Cardiac muscle cell (in vitro differentiated cells and primary cell): ENCODE data around the gene C16orf74. TPM values are rescaled to one million over a fixed set of nuclear protein-coding genes. Genes with fewer than 3 reads are reported as not detected.

ENCODE experiments used
- DNase-seq, 2 donors: peaks; one replicate each; pipeline versions ENCODE4 v3.0.0 to v3.0.0-alpha.2; 2010 to 2017; ENCODE audit warnings: low read depth in 1 of 2, low spot score in 1 of 2
- H3K27ac ChIP-seq: fragments of 200-600 bp; sonication (generic); 2 replicates; pipeline ENCODE4 v1.5.1; 2016
- H3K27me3 ChIP-seq: fragments of 200-600 bp; sonication (generic); 2 replicates; pipeline ENCODE4 v1.6.0; 2016; ENCODE audit warnings: control low read depth
- H3K36me3 ChIP-seq: fragments of 200-600 bp; sonication (generic); 2 replicates; pipeline ENCODE4 v1.5.1; 2016; ENCODE audit warnings: control low read depth
- H3K4me1 ChIP-seq: fragments of 200-600 bp; sonication (generic); 2 replicates; pipeline ENCODE4 v1.8.1; 2017; ENCODE audit warnings: low read depth, mild to moderate bottlenecking, mixed run types
- H3K4me3 ChIP-seq: fragments of 200-600 bp; sonication (generic); 2 replicates; pipeline ENCODE4 v1.5.1; 2016; ENCODE audit warnings: mild to moderate bottlenecking
- H3K9me3 ChIP-seq: fragments of 200-600 bp; sonication (generic); 2 replicates; pipeline ENCODE4 v1.5.1; 2017; ENCODE audit warnings: low read depth, mild to moderate bottlenecking, control low read depth
- polyA plus RNA-seq: library from polyadenylated mRNA; unstranded; fragments of >200 nt; fragmentation: Nextera tagmentation; extraction: Ambion mirVana; gene quantifications from 2 replicates; pipeline ENCODE4 v1.2.1, GENCODE V29; 2016
- total RNA-seq: library from RNA; depleted of rRNA; stranded (reverse); fragments of >200 nt; gene quantifications from 2 replicates; pipeline ENCODE4 v1.2.3, GENCODE V29; 2016
- TF ChIP-seq, protein P1 (sequence below): IDR thresholded peaks from 2 replicates; pipeline ENCODE4 v1.5.1; 2012; ENCODE audit warnings: low read depth, mild to moderate bottlenecking, low read length

The C16orf74 gene
- total and polyA plus RNA-seq, 2 experiments from 2014 or later = 37.9 to 49.7 TPM

DNA sequence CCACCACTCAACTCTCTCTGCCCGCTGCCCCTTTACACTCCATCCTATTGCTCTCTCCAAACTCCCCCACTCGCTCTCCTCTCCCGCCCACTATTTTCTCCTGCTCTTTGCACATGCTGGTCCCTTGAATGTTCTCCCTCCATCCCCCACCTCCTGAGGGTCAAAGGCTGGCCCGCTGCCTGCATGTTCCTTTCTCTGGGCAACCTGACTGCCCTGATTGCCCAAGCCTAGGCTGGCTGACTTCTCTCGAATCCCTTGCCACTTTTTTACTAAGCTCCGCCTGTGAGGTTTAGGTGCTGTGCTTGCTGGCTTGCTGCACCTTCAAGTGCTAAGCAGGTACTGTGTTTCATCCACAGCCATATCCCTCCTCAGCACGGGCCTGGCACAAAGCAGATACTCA, 45.7 kb upstream of the C16orf74 start:
- no peak for DNase-seq
- Histone ChIP-seq H3K4me1 (peaks cover 7% of the 10 kb centered on the region), H3K9me3 (no peaks in the 10 kb centered on the region), H3K36me3 (peaks cover 8% of the 10 kb centered on the region), H3K27ac (no peak overlapping the region), H3K4me3 (no peak overlapping the region), H3K27me3 (no peaks in the 10 kb centered on the region)
- TF ChIP-seq, protein P1, sequence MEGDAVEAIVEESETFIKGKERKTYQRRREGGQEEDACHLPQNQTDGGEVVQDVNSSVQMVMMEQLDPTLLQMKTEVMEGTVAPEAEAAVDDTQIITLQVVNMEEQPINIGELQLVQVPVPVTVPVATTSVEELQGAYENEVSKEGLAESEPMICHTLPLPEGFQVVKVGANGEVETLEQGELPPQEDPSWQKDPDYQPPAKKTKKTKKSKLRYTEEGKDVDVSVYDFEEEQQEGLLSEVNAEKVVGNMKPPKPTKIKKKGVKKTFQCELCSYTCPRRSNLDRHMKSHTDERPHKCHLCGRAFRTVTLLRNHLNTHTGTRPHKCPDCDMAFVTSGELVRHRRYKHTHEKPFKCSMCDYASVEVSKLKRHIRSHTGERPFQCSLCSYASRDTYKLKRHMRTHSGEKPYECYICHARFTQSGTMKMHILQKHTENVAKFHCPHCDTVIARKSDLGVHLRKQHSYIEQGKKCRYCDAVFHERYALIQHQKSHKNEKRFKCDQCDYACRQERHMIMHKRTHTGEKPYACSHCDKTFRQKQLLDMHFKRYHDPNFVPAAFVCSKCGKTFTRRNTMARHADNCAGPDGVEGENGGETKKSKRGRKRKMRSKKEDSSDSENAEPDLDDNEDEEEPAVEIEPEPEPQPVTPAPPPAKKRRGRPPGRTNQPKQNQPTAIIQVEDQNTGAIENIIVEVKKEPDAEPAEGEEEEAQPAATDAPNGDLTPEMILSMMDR = no peak

DNA sequence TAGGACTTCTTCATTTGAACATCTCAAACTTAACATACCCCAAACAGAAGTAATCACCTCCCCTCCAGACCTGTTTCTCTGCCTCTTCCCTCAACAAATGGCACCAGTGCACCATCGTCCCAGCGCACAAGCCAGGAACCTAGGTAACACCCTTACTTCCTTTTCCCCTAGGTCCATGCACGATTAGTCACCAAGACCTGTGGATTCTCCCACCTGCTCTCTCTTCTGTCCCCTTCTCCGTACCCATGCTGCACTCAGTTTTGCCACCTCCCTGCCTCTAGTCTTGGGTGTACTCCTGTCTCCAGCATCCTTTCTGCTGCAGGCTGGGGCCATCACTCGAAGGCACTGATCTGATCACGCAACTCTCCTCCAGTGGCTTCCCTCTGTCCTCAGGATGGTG, 45.3 kb upstream of the C16orf74 start:
- DNase-seq = no peak
- Histone ChIP-seq H3K36me3 (peaks cover 5% of the 10 kb centered on the region), H3K4me1 (peaks cover 7% of the 10 kb centered on the region), H3K27me3 (no peaks in the 10 kb centered on the region), H3K4me3 (no peak overlapping the region), H3K9me3 (no peaks in the 10 kb centered on the region), H3K27ac (no peak overlapping the region)
- TF ChIP-seq, protein P1 = no peak

DNA sequence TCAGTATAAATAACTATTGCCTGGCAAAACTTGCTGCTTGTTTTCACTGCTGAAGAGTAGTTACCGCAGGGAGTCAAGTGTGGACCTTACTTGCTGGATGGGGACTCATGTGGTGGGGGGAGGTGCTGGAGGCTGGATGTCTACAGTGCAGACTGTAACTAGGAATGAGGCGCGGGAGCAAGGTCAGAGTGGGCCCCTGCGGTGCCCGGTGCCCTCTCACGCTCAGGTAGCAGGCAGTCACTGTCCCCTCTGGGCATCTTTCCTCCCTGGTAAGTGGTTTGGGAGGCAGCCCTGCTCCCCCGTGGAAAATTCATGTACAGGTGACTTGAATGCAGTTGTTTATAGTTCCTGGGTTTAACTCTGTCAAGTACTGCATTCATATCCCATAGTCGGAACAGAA, 43.8 kb upstream of the C16orf74 start:
- H3K27ac ChIP-seq = no peak overlapping the region
- H3K9me3 ChIP-seq = no peaks in the 10 kb centered on the region
- peaks cover 3% of the 10 kb centered on the region for H3K4me1 ChIP-seq
- TF ChIP-seq, protein P1 = no peak
- no peaks in the 10 kb centered on the region for H3K27me3 ChIP-seq
- DNase-seq = no peak
- peaks cover 5% of the 10 kb centered on the region for H3K36me3 ChIP-seq
- no peak overlapping the region for H3K4me3 ChIP-seq

DNA sequence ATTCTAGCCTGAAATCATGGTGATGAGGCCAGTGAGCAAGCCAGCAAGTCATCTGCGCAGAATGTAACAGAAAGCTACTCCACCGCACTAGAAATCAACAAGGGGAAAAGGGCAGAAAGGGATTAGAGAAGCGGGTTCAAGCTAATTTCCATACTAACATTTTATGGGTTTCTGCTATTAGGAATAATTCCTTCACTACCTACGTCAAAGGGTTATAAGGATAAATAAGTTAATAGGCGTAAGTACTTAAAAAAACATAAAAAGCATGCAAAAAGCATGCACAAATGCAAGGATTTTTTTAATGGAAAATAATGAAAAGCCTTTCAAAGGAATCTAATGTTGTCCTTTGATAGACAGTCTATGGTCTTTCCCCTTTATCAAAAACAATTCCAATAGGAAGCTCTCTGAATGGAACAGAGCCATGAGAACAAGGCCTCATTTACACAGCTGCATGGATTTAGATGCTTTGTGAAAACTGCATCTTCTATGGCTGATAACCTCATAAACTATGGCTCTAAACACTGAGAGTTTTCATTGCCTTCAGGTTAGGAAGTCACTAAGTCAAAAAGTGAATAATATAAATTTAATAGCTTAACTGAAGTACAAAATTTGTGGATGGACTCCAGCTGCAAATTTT, 42.9 kb upstream of the C16orf74 start:
- H3K4me1 ChIP-seq = peaks cover 3% of the 10 kb centered on the region
- H3K4me3 ChIP-seq = no peak overlapping the region
- H3K36me3 ChIP-seq = peaks cover 6% of the 10 kb centered on the region
- no peak overlapping the region for H3K27ac ChIP-seq
- TF ChIP-seq, protein P1 = no peak
- no peak for DNase-seq
- no peaks in the 10 kb centered on the region for H3K9me3 ChIP-seq
- no peaks in the 10 kb centered on the region for H3K27me3 ChIP-seq

DNA sequence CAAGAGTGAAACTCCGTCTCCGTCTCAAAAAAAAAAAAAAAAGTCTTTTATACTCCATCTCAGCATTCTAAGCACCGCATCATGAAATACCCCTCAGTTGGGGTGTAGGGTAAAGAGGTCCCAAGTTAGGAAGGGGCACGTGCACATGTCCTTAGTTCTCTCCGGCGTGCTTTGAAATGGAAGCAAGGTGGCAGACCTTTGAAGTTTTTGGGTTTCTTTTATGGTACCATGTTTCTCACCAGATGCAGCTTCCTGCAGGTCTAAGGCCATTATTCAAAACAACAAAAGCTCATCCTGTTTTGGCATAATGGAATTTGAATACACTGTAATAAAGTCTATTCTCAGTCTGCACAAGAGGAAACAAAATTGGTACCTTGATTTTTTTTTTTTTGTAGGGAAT, 38.9 kb upstream of the C16orf74 start:
- TF ChIP-seq, protein P1 = no peak
- H3K4me3 ChIP-seq = no peak overlapping the region
- peaks cover 15% of the 10 kb centered on the region for H3K36me3 ChIP-seq
- no peaks in the 10 kb centered on the region for H3K27me3 ChIP-seq
- no peaks in the 10 kb centered on the region for H3K9me3 ChIP-seq
- no peaks in the 10 kb centered on the region for H3K4me1 ChIP-seq
- DNase-seq = no peak
- H3K27ac ChIP-seq = no peak overlapping the region

DNA sequence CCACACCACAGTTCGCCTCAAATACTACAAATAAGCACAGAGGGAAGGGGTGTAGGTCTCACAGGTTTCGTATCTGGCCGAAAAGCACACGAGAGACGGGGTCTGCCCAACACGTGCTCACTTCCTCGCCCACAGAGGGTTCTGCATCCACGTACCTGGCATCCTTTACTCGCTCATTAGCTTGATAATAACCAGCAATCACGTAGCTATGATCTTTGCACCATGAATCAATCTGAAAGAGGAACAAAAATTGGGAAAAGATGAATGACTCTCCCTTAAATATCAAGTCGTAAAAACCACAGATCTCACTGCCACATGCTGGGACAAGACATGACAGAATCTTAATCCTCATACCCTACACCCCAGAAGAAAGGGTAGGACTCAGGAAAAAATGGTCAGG, 37.9 kb upstream of the C16orf74 start:
- no peaks in the 10 kb centered on the region for H3K9me3 ChIP-seq
- no peak for DNase-seq
- TF ChIP-seq, protein P1 = no peak
- no peak overlapping the region for H3K27ac ChIP-seq
- H3K4me3 ChIP-seq = no peak overlapping the region
- H3K27me3 ChIP-seq = no peaks in the 10 kb centered on the region
- no peaks in the 10 kb centered on the region for H3K4me1 ChIP-seq
- H3K36me3 ChIP-seq = peaks cover 15% of the 10 kb centered on the region
